ENCODE measurements around the gene LTBP1.
"Not testable (repeated sequence)": the region's sequence is repeated elsewhere in the genome, so short reads cannot be mapped to it uniquely, and the experiment has no call there.

LTBP1 gene

DNA sequence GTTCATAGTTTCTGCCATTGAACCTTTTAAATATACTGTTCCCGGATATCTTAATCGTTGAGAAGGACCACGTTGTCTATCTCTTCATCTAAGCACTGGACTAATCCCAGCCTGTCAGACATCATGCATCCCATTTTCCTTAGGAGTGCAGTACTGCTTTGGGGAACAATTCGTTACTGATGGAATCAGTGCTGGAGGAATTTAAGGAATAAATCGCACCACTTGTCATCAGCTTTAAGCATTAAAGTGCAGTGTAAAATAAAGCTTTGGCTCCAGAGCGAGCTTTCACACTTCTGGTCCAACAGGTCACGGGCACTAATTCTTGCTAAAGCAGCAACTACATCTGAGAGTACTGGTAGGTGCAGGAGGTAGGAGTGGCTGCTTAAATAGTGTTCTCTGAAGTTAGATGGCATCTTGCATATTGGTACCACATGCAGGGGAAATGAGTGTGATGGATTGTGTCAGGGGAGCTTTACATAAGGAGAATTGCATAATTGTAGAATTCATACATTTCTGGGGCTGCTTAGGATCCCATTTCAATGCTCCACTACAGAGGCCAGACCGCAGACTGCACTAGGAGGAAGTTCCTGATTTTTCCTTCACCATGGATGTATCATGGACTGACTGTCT is 424.0 kb downstream of the LTBP1 start:
- DNase-seq: no peak

GRCh38 chr2:33371304-33372090 is 424.7 kb downstream of the LTBP1 start:
- DNase-seq: no peak

GRCh38 chr2:33372940-33373553 is 426.3 kb downstream of the LTBP1 start:
- no peak for DNase-seq

- DNase-seq: no peak
These were observed 427.2 kb downstream of the LTBP1 start for GRCh38 chr2:33373986-33374385.

DNA sequence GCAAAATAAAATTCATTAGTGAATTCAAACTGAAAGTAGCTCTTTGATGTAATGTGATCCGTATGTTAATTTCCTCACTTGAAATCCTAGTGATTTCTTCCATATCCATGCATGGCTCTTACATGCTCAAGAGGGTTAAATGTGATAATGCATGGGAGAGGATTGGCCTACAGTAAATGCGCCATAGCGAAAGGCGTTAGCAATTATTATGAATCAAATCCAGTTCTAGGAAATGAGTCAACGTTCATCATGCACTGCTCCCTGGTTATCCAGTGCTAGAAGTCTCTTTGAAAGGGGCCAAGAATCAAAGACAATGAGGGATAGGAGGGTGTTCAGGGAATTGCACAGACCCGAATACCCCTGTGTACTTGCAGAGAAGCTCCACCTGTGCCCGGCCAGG is 428.3 kb downstream of the LTBP1 start:
- no peak for DNase-seq

GRCh38 chr2:33377048-33377447 is 430.3 kb downstream of the LTBP1 start:
- no peak for DNase-seq

DNA sequence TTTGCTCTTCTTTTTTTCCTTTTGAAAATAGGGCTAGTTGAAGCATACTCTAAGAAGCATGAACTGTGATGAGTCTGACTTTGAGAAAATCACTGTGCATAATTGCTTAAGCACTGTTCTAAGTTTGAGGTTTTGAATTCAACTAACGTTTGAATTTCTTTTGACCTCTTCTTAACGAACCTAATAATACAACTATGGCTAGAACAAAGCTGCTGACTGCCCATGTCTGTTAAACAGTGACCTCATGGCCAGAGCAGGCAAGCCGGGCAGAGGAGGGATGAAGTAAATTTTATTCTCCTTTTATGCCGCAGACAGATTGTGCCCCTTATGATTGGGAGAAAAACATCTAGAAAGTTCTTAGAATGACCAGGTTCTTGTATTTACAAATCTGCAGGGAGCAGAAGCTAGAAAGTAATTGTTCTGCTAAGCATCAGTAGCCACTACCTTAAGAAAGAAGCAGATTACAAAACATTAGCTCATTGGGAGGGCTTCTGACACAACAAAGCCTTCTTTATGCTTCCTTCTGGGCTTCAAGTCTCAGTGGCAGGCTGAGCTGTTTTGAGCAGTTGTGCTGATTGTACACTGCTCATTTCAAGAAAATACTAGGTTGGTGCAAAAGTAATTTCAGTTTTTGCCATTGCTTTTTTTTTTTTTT is 431.9 kb downstream of the LTBP1 start:
- no peak for DNase-seq

DNA sequence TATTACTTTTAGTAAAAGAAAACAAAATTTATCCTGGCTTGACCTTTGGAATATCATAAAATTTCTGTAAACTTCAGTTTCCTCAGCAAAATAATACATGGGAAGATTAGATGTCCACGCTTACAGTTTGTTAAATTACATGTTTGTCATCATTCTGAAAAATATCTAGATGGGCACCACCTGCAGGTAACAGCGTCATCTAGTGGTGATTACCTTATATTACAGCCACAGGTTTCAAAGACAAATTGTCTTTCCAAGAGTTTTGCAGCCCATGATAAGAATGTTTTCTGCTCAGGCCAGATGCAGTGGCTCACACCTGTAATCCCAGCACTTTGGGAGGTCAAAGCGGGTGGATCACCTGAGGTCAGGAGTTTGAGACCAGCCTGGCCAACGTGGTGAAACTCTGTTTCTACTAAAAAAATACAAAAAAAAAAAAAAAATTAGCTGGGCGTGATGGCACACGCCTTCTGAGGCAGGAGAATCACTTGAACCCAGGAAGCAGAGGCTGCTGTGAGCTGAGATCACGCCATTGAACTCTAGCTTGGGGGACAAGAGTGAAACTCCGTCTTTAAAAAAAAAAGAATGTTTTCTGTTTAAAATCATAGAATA is 433.4 kb downstream of the LTBP1 start:
- no peak for DNase-seq

DNA sequence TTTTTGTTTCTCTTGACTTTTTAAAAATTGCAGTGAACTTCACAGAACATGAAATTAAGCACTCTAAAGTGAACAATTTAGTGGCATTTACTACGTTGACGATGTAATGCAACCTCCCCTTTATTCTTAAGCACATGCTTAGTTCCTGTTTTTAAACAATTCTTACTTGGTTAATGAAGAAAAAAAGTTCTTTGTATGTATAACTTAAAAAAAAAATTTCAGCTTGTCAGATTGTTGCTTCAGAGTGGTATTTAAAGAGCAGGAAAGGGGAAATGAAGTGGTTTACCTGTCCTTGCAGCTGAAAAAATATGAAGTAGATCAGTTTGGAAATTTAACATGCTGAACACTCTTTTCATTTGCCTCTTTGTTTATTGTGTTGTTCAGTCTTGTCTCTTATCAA is 434.0 kb downstream of the LTBP1 start:
- DNase-seq: no peak

- no peak for DNase-seq
These were observed 434.6 kb downstream of the LTBP1 start for GRCh38 chr2:33381301-33381858.

DNA sequence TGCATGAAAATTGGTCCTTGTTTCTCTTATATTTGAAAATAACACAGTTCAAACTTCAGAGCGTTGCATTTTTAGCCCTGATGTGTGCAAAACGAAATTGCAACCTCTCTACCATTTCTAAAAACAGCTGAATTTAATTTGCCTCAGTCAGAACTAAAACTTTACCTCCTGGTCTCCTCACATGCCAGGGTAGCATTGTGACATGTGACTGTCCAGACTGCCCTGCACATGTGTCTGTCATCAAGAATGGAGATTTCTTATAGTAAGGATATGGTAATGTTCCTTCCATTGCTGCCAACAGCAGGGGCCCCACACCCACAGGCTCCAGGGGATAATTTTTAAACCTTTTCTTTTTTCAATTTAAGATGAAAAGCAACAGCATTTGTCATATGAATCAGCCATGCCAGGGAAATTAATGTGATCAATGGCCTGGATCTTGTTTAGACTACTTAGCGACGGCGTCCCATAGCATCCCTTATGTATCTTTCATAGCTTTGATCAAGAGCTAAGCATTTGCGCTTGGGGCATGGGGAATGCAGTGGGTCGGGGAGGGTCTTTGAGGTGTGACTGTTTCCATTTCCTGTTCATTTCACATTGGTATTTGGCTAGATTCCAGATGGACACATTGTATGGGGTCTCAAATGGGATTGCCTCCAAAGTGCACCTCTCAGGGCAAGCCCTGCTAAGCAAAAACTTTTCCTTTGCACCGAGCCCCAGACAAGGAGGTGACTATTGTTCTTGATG is 437.3 kb downstream of the LTBP1 start:
- no peak for DNase-seq

- no peak for DNase-seq
These were observed 437.8 kb downstream of the LTBP1 start for GRCh38 chr2:33384599-33384961.

- DNase-seq: no peak
These were observed 442.2 kb downstream of the LTBP1 start for GRCh38 chr2:33388996-33389395.

GRCh38 chr2:33389695-33390094 is 442.9 kb downstream of the LTBP1 start:
- not testable (repeated sequence) for DNase-seq

GRCh38 chr2:33391529-33392255 is 444.9 kb downstream of the LTBP1 start:
- DNase-seq: no peak

DNA sequence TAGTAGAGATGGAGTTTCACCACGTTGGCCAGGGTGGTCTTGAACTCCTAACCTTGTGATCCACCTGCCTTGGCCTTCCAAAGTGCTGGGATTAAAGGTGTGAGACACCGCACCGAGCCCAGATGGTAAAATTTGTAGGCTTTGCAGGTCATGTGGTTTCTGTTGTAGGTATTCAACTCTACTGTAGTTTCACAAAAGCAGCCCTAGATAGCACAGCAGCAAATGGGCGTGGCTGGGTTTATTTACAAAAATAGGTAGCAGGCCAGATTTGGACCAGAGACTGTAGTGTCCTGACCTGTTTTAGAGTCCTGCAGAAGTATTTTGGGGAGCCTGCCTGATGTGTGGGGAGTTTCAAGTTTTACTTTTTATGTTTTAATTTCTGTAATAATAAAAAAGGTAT is 445.6 kb downstream of the LTBP1 start:
- DNase-seq: no peak

GRCh38 chr2:33395034-33395433 is 448.3 kb downstream of the LTBP1 start:
- no peak for DNase-seq

DNA sequence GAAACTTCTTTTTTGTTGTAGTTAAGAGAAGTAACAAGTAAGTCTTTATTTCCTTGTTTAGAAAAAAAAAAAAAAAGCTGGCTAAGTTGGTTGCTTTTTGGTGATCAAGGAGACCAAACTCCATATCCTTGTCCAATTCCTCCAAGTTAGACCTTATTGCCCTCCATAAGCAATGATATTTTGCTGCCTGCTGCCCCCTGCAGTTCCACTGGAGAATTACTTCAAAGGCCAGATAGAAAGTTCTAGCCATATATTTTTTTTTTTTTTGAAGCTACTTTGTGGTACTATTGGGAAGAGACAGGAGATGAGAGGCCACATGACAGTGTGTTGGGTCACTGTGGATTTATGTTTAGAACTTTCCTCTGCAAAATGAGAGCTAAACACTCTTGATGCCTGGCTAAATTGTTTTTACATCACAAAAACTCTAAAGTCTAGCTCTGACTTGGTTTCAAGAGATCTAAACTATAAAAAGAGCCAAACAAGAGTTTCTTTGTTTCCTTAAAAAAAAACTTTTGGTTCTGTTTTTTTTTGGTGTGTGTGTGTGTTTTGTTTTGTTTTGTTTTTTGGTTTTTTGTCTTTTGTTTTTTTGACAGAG is 449.0 kb downstream of the LTBP1 start:
- no peak for DNase-seq

- no peak for DNase-seq
These were observed 457.6 kb downstream of the LTBP1 start for GRCh38 chr2:33404321-33404720.

- no peak for DNase-seq
These were observed 459.9 kb downstream of the LTBP1 start for GRCh38 chr2:33406622-33407021.

- no peak for DNase-seq
These were observed 461.4 kb downstream of the LTBP1 start for GRCh38 chr2:33408109-33408508.
